ENCODE results near the gene INTS15.

- TF ChIP-seq, protein P1, sequence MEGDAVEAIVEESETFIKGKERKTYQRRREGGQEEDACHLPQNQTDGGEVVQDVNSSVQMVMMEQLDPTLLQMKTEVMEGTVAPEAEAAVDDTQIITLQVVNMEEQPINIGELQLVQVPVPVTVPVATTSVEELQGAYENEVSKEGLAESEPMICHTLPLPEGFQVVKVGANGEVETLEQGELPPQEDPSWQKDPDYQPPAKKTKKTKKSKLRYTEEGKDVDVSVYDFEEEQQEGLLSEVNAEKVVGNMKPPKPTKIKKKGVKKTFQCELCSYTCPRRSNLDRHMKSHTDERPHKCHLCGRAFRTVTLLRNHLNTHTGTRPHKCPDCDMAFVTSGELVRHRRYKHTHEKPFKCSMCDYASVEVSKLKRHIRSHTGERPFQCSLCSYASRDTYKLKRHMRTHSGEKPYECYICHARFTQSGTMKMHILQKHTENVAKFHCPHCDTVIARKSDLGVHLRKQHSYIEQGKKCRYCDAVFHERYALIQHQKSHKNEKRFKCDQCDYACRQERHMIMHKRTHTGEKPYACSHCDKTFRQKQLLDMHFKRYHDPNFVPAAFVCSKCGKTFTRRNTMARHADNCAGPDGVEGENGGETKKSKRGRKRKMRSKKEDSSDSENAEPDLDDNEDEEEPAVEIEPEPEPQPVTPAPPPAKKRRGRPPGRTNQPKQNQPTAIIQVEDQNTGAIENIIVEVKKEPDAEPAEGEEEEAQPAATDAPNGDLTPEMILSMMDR (IDR thresholded peaks at IDR 0.05; ENCODE audit: insufficient read depth, low read depth, low read length): no peak
- peak; percentile 68 for TF ChIP-seq EZH2 (IDR thresholded peaks at IDR 0.05; ENCODE audit: insufficient read depth, low read length)
These were observed 26.1 kb downstream of the INTS15 start for GRCh38 chr7:6615723-6616555.

Measured in astrocyte (in vitro differentiated cells and primary cell).